NCI-H187 (cell line): ENCODE measurements around the gene RNF207.

Source experiments
- DNase-seq, 2 experiments: peaks; one replicate each; lab custom pipeline; 2025; lab: John Stamatoyannopoulos, UW

The RNF207 gene

GRCh38 chr1:6205849-6206519 is at the start of gene RNF207:
TSS of gene RNF207 (plus strand) at chr1:6206119. CDS start at chr1:6206536, 417 bp downstream.
- no peak for DNase-seq

GRCh38 chr1:6157132-6157527 is 48.8 kb upstream of the RNF207 start:
- DNase-seq: no peak

- no peak for DNase-seq
Observed at GRCh38 chr1:6157528-6158174, 48.3 kb upstream of the RNF207 start.

- no peak for DNase-seq
Observed at GRCh38 chr1:6158181-6158580, 47.7 kb upstream of the RNF207 start.

- DNase-seq: no peak
Observed at GRCh38 chr1:6162341-6162740, 43.6 kb upstream of the RNF207 start.

- DNase-seq: no peak
Observed at GRCh38 chr1:6162773-6163172, 43.1 kb upstream of the RNF207 start.

GRCh38 chr1:6163191-6163972 is 42.5 kb upstream of the RNF207 start:
- DNase-seq: no peak

GRCh38 chr1:6163973-6164617 is 41.8 kb upstream of the RNF207 start:
- no peak for DNase-seq

- DNase-seq: no peak
Observed at GRCh38 chr1:6165027-6165426, 40.9 kb upstream of the RNF207 start.

- no peak for DNase-seq
Observed at GRCh38 chr1:6165441-6165985, 40.4 kb upstream of the RNF207 start.

GRCh38 chr1:6166221-6166620 is 39.7 kb upstream of the RNF207 start:
- no peak for DNase-seq

- no peak for DNase-seq
Observed at GRCh38 chr1:6166655-6167390, 39.1 kb upstream of the RNF207 start.

- DNase-seq: no peak
Observed at GRCh38 chr1:6167391-6168303, 38.3 kb upstream of the RNF207 start.

- DNase-seq: no peak
Observed at GRCh38 chr1:6168947-6169586, 36.9 kb upstream of the RNF207 start.

GRCh38 chr1:6170116-6170741 is 35.7 kb upstream of the RNF207 start:
- DNase-seq: no peak

GRCh38 chr1:6170742-6171201 is 35.1 kb upstream of the RNF207 start:
- DNase-seq: no peak

- no peak for DNase-seq
Observed at GRCh38 chr1:6171548-6172124, 34.3 kb upstream of the RNF207 start.

- no peak for DNase-seq
Observed at GRCh38 chr1:6172549-6172948, 33.4 kb upstream of the RNF207 start.
